NCI-H1694 treated with DMSO at 0.1 percent for 48 hours (cell line): ENCODE results near the gene OTOS.

ENCODE experiments used
- DNase-seq: peaks from one replicate; lab custom pipeline; 2025; lab: John Stamatoyannopoulos, UW

Gene OTOS

GRCh38 chr2:240136013-240136670, 4.3 kb downstream of the OTOS start, which contains the start of gene COPS9:
Gene COPS9, minus strand, starts transcription at chr2:240136305. Its CDS starts 21 bp downstream, at chr2:240136284.
- DNase-seq, result peak; percentile 51

- no peak for DNase-seq
These were observed 4.8 kb downstream of the OTOS start for GRCh38 chr2:240135706-240136012.

- no peak for DNase-seq
These were observed 5.4 kb downstream of the OTOS start for GRCh38 chr2:240134956-240135520.

- DNase-seq, result no peak
These were observed 6.0 kb downstream of the OTOS start for GRCh38 chr2:240134466-240134865.

GRCh38 chr2:240133401-240133800, 7.1 kb downstream of the OTOS start:
- DNase-seq, result no peak

- no peak for DNase-seq
These were observed 7.8 kb downstream of the OTOS start for GRCh38 chr2:240132651-240132980.

- DNase-seq, result no peak
These were observed 8.4 kb downstream of the OTOS start for GRCh38 chr2:240131941-240132650.

GRCh38 chr2:240131296-240131695, 9.2 kb downstream of the OTOS start:
- no peak for DNase-seq

GRCh38 chr2:240130393-240131195, 9.9 kb downstream of the OTOS start:
- no peak for DNase-seq

GRCh38 chr2:240129731-240130392, 10.6 kb downstream of the OTOS start:
- DNase-seq, result no peak

- no peak for DNase-seq
These were observed 11.1 kb downstream of the OTOS start for GRCh38 chr2:240129311-240129710.

GRCh38 chr2:240128608-240129145, 11.8 kb downstream of the OTOS start:
- no peak for DNase-seq

- DNase-seq, result no peak
These were observed 12.4 kb downstream of the OTOS start for GRCh38 chr2:240127911-240128607.

- no peak for DNase-seq
These were observed 13.2 kb downstream of the OTOS start for GRCh38 chr2:240127191-240127750.

- no peak for DNase-seq
These were observed 13.7 kb downstream of the OTOS start for GRCh38 chr2:240126731-240127130.

GRCh38 chr2:240125742-240126141, 14.7 kb downstream of the OTOS start:
- DNase-seq, result no peak

- no peak for DNase-seq
These were observed 15.8 kb downstream of the OTOS start for GRCh38 chr2:240124651-240125030.

- DNase-seq, result no peak
These were observed 16.4 kb downstream of the OTOS start for GRCh38 chr2:240123821-240124650.

GRCh38 chr2:240121675-240122074, 18.8 kb downstream of the OTOS start:
- DNase-seq, result no peak

- no peak for DNase-seq
These were observed 19.3 kb downstream of the OTOS start for GRCh38 chr2:240121190-240121589.
